Esophagus squamous epithelium (tissue), 5 donors: ENCODE results near the gene RASAL2. TPM values are rescaled to one million over a fixed set of nuclear protein-coding genes. Genes with fewer than 3 reads are reported as not detected.

ENCODE experiments used
- DNase-seq: peaks from one replicate; lab custom pipeline; 2025; lab: John Stamatoyannopoulos, UW
- H3K27ac ChIP-seq, 4 donors: fragments of 200-600 bp; sonication (generic); one replicate each; pipeline ENCODE4 v1.5.1; 2016 to 2019; ENCODE audit warnings: mild to moderate bottlenecking in 1 of 4
- H3K27me3 ChIP-seq, 4 donors: fragments of 200-600 bp; sonication (generic); 1 replicate in 3 of 4; 2 replicates in 1 of 4; pipeline versions ENCODE4 v1.5.1 to v1.6.0; 2017 to 2021; ENCODE audit warnings: antibody characterized with exemption in 1 of 4
- H3K36me3 ChIP-seq, 3 donors: fragments of 200-600 bp; sonication (generic); one replicate each; pipeline ENCODE4 v1.5.1; 2016 to 2019
- H3K4me1 ChIP-seq, 3 donors: fragments of 200-600 bp; sonication (generic); one replicate each; pipeline ENCODE4 v1.5.1; 2017 to 2019
- H3K4me3 ChIP-seq, 4 donors: fragments of 200-600 bp; sonication (generic); 1 replicate in 3 of 4; 2 replicates in 1 of 4; pipeline ENCODE4 v1.5.1; 2016 to 2019; ENCODE audit warnings: mild to moderate bottlenecking in 2 of 4, moderate library complexity in 1 of 4
- H3K9me3 ChIP-seq, 3 donors: fragments of 200-600 bp; sonication (generic); one replicate each; pipeline ENCODE4 v1.5.1; 2016 to 2019
- CTCF ChIP-seq, 6 experiments: fragments of 450-650 bp in 4 of 6; fragments of 200-600 bp in 2 of 6; sonication (generic) in 2 of 6; IDR thresholded peaks; one replicate each; pipeline ENCODE4 v1.5.1; 2016 to 2019; ENCODE audit warnings: antibody characterized with exemption in 6 of 6, mild to moderate bottlenecking in 4 of 6, moderate library complexity in 4 of 6
- POLR2A ChIP-seq, 4 donors: fragments of 450-650 bp; IDR thresholded peaks; one replicate each; pipeline ENCODE4 v1.6.1; 2017; ENCODE audit warnings: antibody characterized with exemption in 4 of 4, mild to moderate bottlenecking in 4 of 4, moderate library complexity in 3 of 4
- WGBS, 2 donors: methylation state at CpG; one replicate each; pipeline ENCODE4 v1.1.5; 2018; 5-methylcytosine and 5-hydroxymethylcytosine counted together
- intact Hi-C: fragments of 100-400 bp; cut with DNase I; formaldehyde crosslinking; loops from one replicate; pipeline ENCODE4 v1.15.0; 2022
- total RNA-seq, 4 donors: library from RNA; depleted of rRNA; stranded (reverse); fragments of >200 nt; gene quantifications; one replicate each; pipeline ENCODE4 v1.1.0, GENCODE V29; 2016
- donor health status: DM: yes; HTN: yes; CAD: no.

The RASAL2 gene
- total RNA-seq, 4 donors from 2014 or later: 20.4 to 29.8 (median 25.5) TPM

- Histone ChIP-seq H3K4me1 (peaks cover 4 to 37% (median 11%) of the 10 kb centered on the region in 3 donors), H3K4me3 (no peak overlapping the region), H3K27me3 (no peaks in the 10 kb centered on the region), H3K36me3 (peaks cover 0 to 37% (median 0%) of the 10 kb centered on the region in 3 donors), H3K9me3 (no peaks in the 10 kb centered on the region), H3K27ac (peak overlapping the region in 1 of 4 donors; percentile 33)
- DNase-seq: no peak
- WGBS, 2 donors: 31 to 43% methylated on average over 2 of the region's 2 CpGs
- TF ChIP-seq POLR2A (IDR thresholded peaks at IDR 0.05): no peak
- TF ChIP-seq CTCF (IDR thresholded peaks at IDR 0.05): no peak
- intact Hi-C loops: no loop called here
Observed at GRCh38 chr1:178438432-178438831, 344.5 kb downstream of the RASAL2 start.

- Histone ChIP-seq H3K27me3 (no peaks in the 10 kb centered on the region), H3K4me1 (peaks cover 0 to 8% (median 0%) of the 10 kb centered on the region in 3 donors), H3K4me3 (no peak overlapping the region), H3K9me3 (no peaks in the 10 kb centered on the region), H3K27ac (no peak overlapping the region), H3K36me3 (peaks cover 0 to 71% (median 0%) of the 10 kb centered on the region in 3 donors)
- DNase-seq: no peak
- 60 to 92% methylated on average over 3 of the region's 3 CpGs for WGBS, 2 donors
- TF ChIP-seq POLR2A (IDR thresholded peaks at IDR 0.05) (no peak), CTCF (IDR thresholded peaks at IDR 0.05) (no peak)
- intact Hi-C loops: no loop called here
Observed at GRCh38 chr1:178442925-178443324, 349.0 kb downstream of the RASAL2 start.

- intact Hi-C loops: no loop called here
Observed at GRCh38 chr1:178450871-178451270, 357.0 kb downstream of the RASAL2 start.

GRCh38 chr1:178451529-178451928 is 357.6 kb downstream of the RASAL2 start:
- Histone ChIP-seq H3K9me3 (no peaks in the 10 kb centered on the region), H3K4me1 (no peaks in the 10 kb centered on the region), H3K36me3 (peaks cover 0 to 47% (median 0%) of the 10 kb centered on the region in 3 donors), H3K4me3 (no peak overlapping the region), H3K27me3 (no peaks in the 10 kb centered on the region), H3K27ac (no peak overlapping the region)
- TF ChIP-seq POLR2A (IDR thresholded peaks at IDR 0.05) (no peak), CTCF (IDR thresholded peaks at IDR 0.05) (no peak)
- WGBS, 2 donors: 78 to 84% methylated on average over 3 of the region's 3 CpGs
- no peak for DNase-seq
- intact Hi-C loops: no loop called here

More at GRCh38 chr1:178450871-178451270, 357.0 kb downstream of the RASAL2 start:
- Histone ChIP-seq H3K27ac (no peak overlapping the region), H3K9me3 (no peaks in the 10 kb centered on the region), H3K4me3 (no peak overlapping the region), H3K36me3 (peaks cover 0 to 45% (median 0%) of the 10 kb centered on the region in 3 donors), H3K4me1 (no peaks in the 10 kb centered on the region), H3K27me3 (no peaks in the 10 kb centered on the region)
- WGBS, 2 donors: 84 to 94% methylated on average over 6 of the region's 6 CpGs
- DNase-seq: no peak
- TF ChIP-seq POLR2A (IDR thresholded peaks at IDR 0.05) (no peak), CTCF (IDR thresholded peaks at IDR 0.05) (no peak)

- H3K36me3 ChIP-seq: peaks cover 0 to 50% (median 0%) of the 10 kb centered on the region in 3 donors
- H3K27ac ChIP-seq: no peak overlapping the region
- H3K27me3 ChIP-seq: no peaks in the 10 kb centered on the region
- TF ChIP-seq CTCF (IDR thresholded peaks at IDR 0.05) (no peak), POLR2A (IDR thresholded peaks at IDR 0.05) (no peak)
- H3K9me3 ChIP-seq: no peaks in the 10 kb centered on the region
- no peaks in the 10 kb centered on the region for H3K4me1 ChIP-seq
- WGBS, 2 donors: 89 to 90% methylated on average over 3 of the region's 3 CpGs
- no peak for DNase-seq
- no peak overlapping the region for H3K4me3 ChIP-seq
- intact Hi-C loops: no loop called here
Observed at GRCh38 chr1:178452013-178452412, 358.1 kb downstream of the RASAL2 start.
